OCI-LY7 (cell line): Measurements from ENCODE around the gene TIPIN. TPM values are rescaled to one million over a fixed set of nuclear protein-coding genes. Genes with fewer than 3 reads are reported as not detected.

Experiments used
- BruUV-seq: library from RNA; stranded (reverse); fragments of 400-500 nt; replicated peaks from 2 replicates; lab custom pipeline; 2021; lab: Mats Ljungman, UMichigan
- CTCF ChIA-PET: fragments of 300-600 bp; sonication (Branson Sonifier 250); formaldehyde crosslinking; loops from one replicate; lab custom pipeline; 2022; ENCODE audit warnings: antibody characterized with exemption; ENCODE audit not compliant: unreplicated experiment; lab: Charles Lee
- POLR2A ChIA-PET: fragments of 300-600 bp; sonication (Branson Sonifier 250); formaldehyde crosslinking; loops from one replicate; lab custom pipeline; 2022; ENCODE audit warnings: antibody characterized with exemption; lab: Charles Lee
- DNase-seq: peaks from one replicate; pipeline ENCODE4 v3.0.0-alpha.2; 2015; ENCODE audit warnings: low spot score
- H2AFZ ChIP-seq: fragments of 200-600 bp; sonication (generic), shearing (Covaris generic); 2 replicates; pipeline ENCODE4 v1.6.1; 2014; ENCODE audit warnings: mild to moderate bottlenecking, antibody characterized with exemption, low read length, moderate library complexity
- H3K27ac ChIP-seq: fragments of 200-600 bp; sonication (generic); 2 replicates; pipeline ENCODE4 v1.5.1; 2014; ENCODE audit warnings: mixed run types, low read depth, mild to moderate bottlenecking, moderate library complexity, low read length, inconsistent platforms; ENCODE audit not compliant: poor library complexity, severe bottlenecking
- H3K36me3 ChIP-seq: fragments of 200-600 bp; sonication (generic); 2 replicates; pipeline ENCODE4 v1.6.1; 2014; ENCODE audit warnings: mild to moderate bottlenecking, antibody characterized with exemption, low read length, moderate library complexity, mixed read lengths; ENCODE audit not compliant: insufficient read depth
- H3K4me1 ChIP-seq: fragments of 200-600 bp; sonication (generic); 2 replicates; pipeline ENCODE4 v1.5.1; 2014; ENCODE audit warnings: mild to moderate bottlenecking, low read length; ENCODE audit not compliant: insufficient read depth, poor library complexity, severe bottlenecking
- H3K4me2 ChIP-seq: fragments of 200-600 bp; sonication (generic); 2 replicates; pipeline ENCODE4 v1.6.1; 2014; ENCODE audit warnings: mild to moderate bottlenecking, low read length
- H3K4me3 ChIP-seq: fragments of 200-600 bp; sonication (generic); 2 replicates; pipeline ENCODE4 v1.5.1; 2014; ENCODE audit warnings: mild to moderate bottlenecking, low read depth, low read length; ENCODE audit not compliant: poor library complexity, severe bottlenecking
- H3K79me2 ChIP-seq: fragments of 200-600 bp; sonication (generic); 2 replicates; pipeline ENCODE4 v1.6.1; 2016; ENCODE audit warnings: low read depth, mild to moderate bottlenecking, low read length, moderate library complexity, mixed read lengths; ENCODE audit not compliant: insufficient read depth
- H3K9me2 ChIP-seq: fragments of 200-600 bp; sonication (generic); 2 replicates; pipeline ENCODE4 v1.6.1; 2016; ENCODE audit warnings: mild to moderate bottlenecking, low read length, mixed read lengths; ENCODE audit not compliant: insufficient read depth
- H3K9me3 ChIP-seq: fragments of 200-600 bp; sonication (generic); 2 replicates; pipeline ENCODE4 v1.6.1; 2014; ENCODE audit warnings: mild to moderate bottlenecking, mixed run types, low read length, mixed read lengths
- H4K20me1 ChIP-seq: fragments of 200-600 bp; sonication (generic); 2 replicates; pipeline ENCODE4 v1.6.1; 2014; ENCODE audit warnings: mild to moderate bottlenecking, antibody characterized with exemption, low read length, moderate library complexity, mixed read lengths; ENCODE audit not compliant: insufficient read depth
- EZH2phosphoT487 ChIP-seq: fragments of 200-600 bp; sonication (generic); IDR thresholded peaks from 2 replicates; pipeline ENCODE4 v1.6.1; 2018; ENCODE audit warnings: low read depth, borderline replicate concordance, mild to moderate bottlenecking, mixed run types, antibody characterized with exemption, low read length, moderate library complexity, mixed read lengths
- intact Hi-C: fragments of 100-400 bp; cut with micrococcal nuclease; formaldehyde crosslinking; loops from one replicate; pipeline ENCODE4 v1.10.0; 2022; ENCODE audit not compliant: unreplicated experiment
- total RNA-seq, 2 experiments: library from RNA; depleted of rRNA in 1 of 2; stranded (reverse); fragments of >200 nt in 1 of 2; shearing (Covaris generic) in 1 of 2; gene quantifications; 2 replicates each; pipeline ENCODE4 v1.2.3, GENCODE V29; 2014 to 2022
- TF ChIP-seq, protein P1 (sequence below): fragments of 200-600 bp; sonication (generic); conservative IDR thresholded peaks from 2 replicates; pipeline ENCODE4 v1.5.1; 2014; ENCODE audit warnings: mild to moderate bottlenecking, antibody characterized with exemption, low read length, moderate library complexity, mixed read lengths

TIPIN gene
- total RNA-seq, 2 experiments from 2014 or later: 26.0 to 38.1 TPM

DNA sequence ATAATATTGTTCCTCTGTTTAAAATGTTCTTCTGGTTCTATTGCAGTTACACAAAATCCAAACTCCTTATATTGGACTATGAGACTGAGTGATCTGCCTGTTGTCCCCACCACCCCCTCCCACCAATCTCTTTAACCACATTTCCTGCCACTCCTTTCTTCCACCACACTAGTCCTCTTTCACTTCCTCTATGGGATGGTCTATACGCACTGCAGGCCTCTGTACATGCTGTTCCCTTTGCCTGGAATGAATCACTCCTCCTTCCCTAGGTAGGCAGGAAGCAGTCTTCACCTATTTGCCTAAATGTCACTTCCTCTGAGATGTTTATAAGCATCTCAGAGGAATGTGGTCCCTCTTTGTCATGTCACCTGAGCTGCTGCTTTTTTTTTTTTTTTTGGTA, 34.2 kb upstream of the TIPIN start:
- peak overlapping the region; percentile 83 for H3K27ac ChIP-seq
- peaks cover 92% of the 10 kb centered on the region for H3K79me2 ChIP-seq
- TF ChIP-seq, protein P1, sequence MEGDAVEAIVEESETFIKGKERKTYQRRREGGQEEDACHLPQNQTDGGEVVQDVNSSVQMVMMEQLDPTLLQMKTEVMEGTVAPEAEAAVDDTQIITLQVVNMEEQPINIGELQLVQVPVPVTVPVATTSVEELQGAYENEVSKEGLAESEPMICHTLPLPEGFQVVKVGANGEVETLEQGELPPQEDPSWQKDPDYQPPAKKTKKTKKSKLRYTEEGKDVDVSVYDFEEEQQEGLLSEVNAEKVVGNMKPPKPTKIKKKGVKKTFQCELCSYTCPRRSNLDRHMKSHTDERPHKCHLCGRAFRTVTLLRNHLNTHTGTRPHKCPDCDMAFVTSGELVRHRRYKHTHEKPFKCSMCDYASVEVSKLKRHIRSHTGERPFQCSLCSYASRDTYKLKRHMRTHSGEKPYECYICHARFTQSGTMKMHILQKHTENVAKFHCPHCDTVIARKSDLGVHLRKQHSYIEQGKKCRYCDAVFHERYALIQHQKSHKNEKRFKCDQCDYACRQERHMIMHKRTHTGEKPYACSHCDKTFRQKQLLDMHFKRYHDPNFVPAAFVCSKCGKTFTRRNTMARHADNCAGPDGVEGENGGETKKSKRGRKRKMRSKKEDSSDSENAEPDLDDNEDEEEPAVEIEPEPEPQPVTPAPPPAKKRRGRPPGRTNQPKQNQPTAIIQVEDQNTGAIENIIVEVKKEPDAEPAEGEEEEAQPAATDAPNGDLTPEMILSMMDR: no peak
- no peak for TF ChIP-seq EZH2phosphoT487
- DNase-seq: peak; percentile 78
- POLR2A ChIA-PET: interaction anchor here (0.6 to 1.0 kb wide), 3 partner anchors 9 to 47 kb away, joined by 3 to 5 read pairs (median 4); no protein-coding TSS in a partner anchor
- H3K4me2 ChIP-seq: peak overlapping the region; percentile 99
- no peak overlapping the region for H2AFZ ChIP-seq
- CTCF ChIA-PET: interaction anchor here (1.0 kb wide), 1 partner anchor 67 kb away, joined by 3 read pairs; no protein-coding TSS in a partner anchor
- H3K4me3 ChIP-seq: peak overlapping the region; percentile 83
- peaks cover 45% of the 10 kb centered on the region for H3K4me1 ChIP-seq
- H4K20me1 ChIP-seq: peaks cover 30% of the 10 kb centered on the region
- H3K9me3 ChIP-seq: no peaks in the 10 kb centered on the region
- BruUV-seq: no TSS peak
- intact Hi-C loops: loop anchor here (1.0 kb wide), 1 partner anchor 34 kb away; the partner anchor contains the start of gene TIPIN
- peaks cover 48% of the 10 kb centered on the region for H3K36me3 ChIP-seq
- no peaks in the 10 kb centered on the region for H3K9me2 ChIP-seq

DNA sequence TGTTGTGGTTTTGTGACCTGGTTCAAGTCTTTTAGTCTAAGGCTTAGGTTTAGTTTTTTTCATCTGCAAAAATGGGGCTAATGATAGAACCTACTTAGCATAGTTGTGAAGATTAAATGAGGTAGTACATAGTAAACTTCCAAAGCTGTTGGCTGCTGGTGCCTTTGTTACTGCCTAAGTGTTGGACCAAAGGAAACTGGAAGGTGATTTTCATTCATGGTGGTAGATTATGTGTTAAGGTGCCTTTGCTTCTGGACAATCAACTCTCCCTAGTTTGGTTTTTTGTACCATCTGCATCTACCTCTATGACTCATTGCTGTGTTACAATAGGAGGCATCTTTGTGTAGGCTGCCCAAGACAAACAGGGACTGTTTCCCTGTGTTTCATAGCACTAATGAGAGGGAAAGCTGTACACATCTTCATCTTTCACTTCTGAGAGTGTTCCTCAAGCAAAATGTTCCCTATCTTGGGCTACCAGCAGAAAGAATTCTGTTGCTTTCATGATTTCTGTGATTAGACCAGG, 33.4 kb upstream of the TIPIN start:
- peak overlapping the region; percentile 83 for H3K27ac ChIP-seq
- H3K4me2 ChIP-seq: peak overlapping the region; percentile 99
- no peaks in the 10 kb centered on the region for H3K9me2 ChIP-seq
- H3K79me2 ChIP-seq: peaks cover 85% of the 10 kb centered on the region
- H2AFZ ChIP-seq: no peak overlapping the region
- TF ChIP-seq EZH2phosphoT487: no peak
- TF ChIP-seq, protein P1: no peak
- ChIA-PET CTCF (interaction anchor here (1.0 kb wide), 1 partner anchor 68 kb away, joined by 3 read pairs; no protein-coding TSS in a partner anchor), POLR2A (interaction anchor here (0.6 kb wide), 1 partner anchor 23 kb away, joined by 3 read pairs; no protein-coding TSS in a partner anchor)
- H3K4me1 ChIP-seq: peaks cover 50% of the 10 kb centered on the region
- BruUV-seq: no TSS peak
- peak; percentile 26 for DNase-seq
- intact Hi-C loops: loop anchor here (1.0 kb wide), 1 partner anchor 34 kb away; the partner anchor contains the start of gene TIPIN
- H3K4me3 ChIP-seq: peak overlapping the region; percentile 83
- no peaks in the 10 kb centered on the region for H3K9me3 ChIP-seq
- H4K20me1 ChIP-seq: peaks cover 30% of the 10 kb centered on the region
- peaks cover 42% of the 10 kb centered on the region for H3K36me3 ChIP-seq
